Upper lobe of left lung (tissue), 6 donors: ENCODE results near the gene TIMM29. TPM values are rescaled to one million over a fixed set of nuclear protein-coding genes. Genes with fewer than 3 reads are reported as not detected.

ENCODE experiments used
- ATAC-seq, 2 donors: fragments of 200-7000 bp; cut with Tn5 transposase; one replicate each; pipeline ENCODE4 v1.9.1; 2022; ENCODE audit warnings: mild to moderate bottlenecking in 2 of 2, moderate library complexity in 2 of 2; ENCODE audit not compliant: low FRiP score in 2 of 2
- DNase-seq, 2 donors: peaks; one replicate each; pipeline ENCODE4 v3.0.0-alpha.2; 2019 to 2020
- H3K27ac ChIP-seq, 4 donors: fragments of 200-600 bp; sonication (generic); one replicate each; pipeline ENCODE4 v1.5.1; 2016 to 2019
- H3K27me3 ChIP-seq, 4 donors: fragments of 200-600 bp; sonication (generic); one replicate each; pipeline ENCODE4 v1.5.1; 2017 to 2019
- H3K36me3 ChIP-seq, 4 donors: fragments of 200-600 bp; sonication (generic); one replicate each; pipeline ENCODE4 v1.5.1; 2016 to 2019
- H3K4me1 ChIP-seq, 4 donors: fragments of 200-600 bp; sonication (generic); one replicate each; pipeline ENCODE4 v1.5.1; 2018 to 2019
- H3K4me3 ChIP-seq, 4 donors: fragments of 200-600 bp; sonication (generic); one replicate each; pipeline ENCODE4 v1.5.1; 2017 to 2019; ENCODE audit warnings: mild to moderate bottlenecking in 2 of 4, moderate library complexity in 1 of 4
- H3K9me3 ChIP-seq, 4 donors: fragments of 200-600 bp; sonication (generic); one replicate each; pipeline ENCODE4 v1.5.1; 2018 to 2019
- EP300 ChIP-seq, 4 donors: sonication (generic); formaldehyde crosslinking; IDR thresholded peaks; one replicate each; pipeline ENCODE4 v1.5.1; 2017; ENCODE audit warnings: antibody characterized with exemption in 4 of 4, control low read depth in 2 of 4
- POLR2A ChIP-seq, 4 donors: fragments of 450-650 bp; IDR thresholded peaks; one replicate each; pipeline ENCODE4 v1.5.1; 2016 to 2017; ENCODE audit warnings: antibody characterized with exemption in 4 of 4, mild to moderate bottlenecking in 2 of 4
- POLR2AphosphoS5 ChIP-seq, 2 donors: sonication (generic); formaldehyde crosslinking; IDR thresholded peaks; one replicate each; pipeline ENCODE4 v1.5.1; 2017; ENCODE audit warnings: antibody characterized with exemption in 2 of 2
- WGBS, 2 donors: methylation state at CpG; one replicate each; pipeline ENCODE4 v1.1.5; 2017 to 2018; 5-methylcytosine and 5-hydroxymethylcytosine counted together
- total RNA-seq, 6 donors: library from RNA; depleted of rRNA in 4 of 6; stranded (reverse); fragments of >200 nt in 4 of 6; gene quantifications; one replicate each; pipeline versions ENCODE4 v1.1.0 to v1.2.1, GENCODE V29; 2016 to 2021
- TF ChIP-seq, protein P1 (sequence below), 6 experiments: fragments of 450-650 bp in 4 of 6; fragments of 200-600 bp in 2 of 6; sonication (generic) in 2 of 6; IDR thresholded peaks; one replicate each; pipeline ENCODE4 v1.5.1; 2016 to 2019; ENCODE audit warnings: antibody characterized with exemption in 6 of 6
- donor health status: DM: no; HTN: no; CAD: no; lungs with moderate emphysema.
- donor health status: DM: no; HTN: yes; CAD: no; lungs with severe emphysema.

TIMM29 gene
- total RNA-seq, 6 donors from 2014 or later = 20.2 to 46.1 (median 32.7) TPM

DNA sequence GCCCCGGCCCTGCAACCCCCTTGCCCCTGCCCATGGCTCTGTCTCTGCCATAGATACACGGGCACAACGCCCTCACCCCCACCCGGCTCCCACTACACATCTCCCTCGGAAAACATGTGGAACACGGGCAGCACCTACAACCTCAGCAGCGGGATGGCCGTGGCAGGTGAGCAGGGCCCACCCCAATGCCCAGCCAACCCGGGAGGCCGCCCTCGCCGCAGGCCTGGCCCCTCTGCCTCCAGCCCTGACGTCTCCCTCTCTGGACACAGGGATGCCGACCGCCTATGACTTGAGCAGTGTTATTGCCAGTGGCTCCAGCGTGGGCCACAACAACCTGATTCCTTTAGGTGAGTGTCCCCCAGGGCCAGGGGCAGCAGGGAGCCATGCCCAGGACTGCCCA is 7.8 kb upstream of the TIMM29 start:
- Histone ChIP-seq H3K27ac (no peak overlapping the region), H3K36me3 (peaks cover 2 to 87% (median 57%) of the 10 kb centered on the region in 4 donors), H3K4me3 (no peak overlapping the region), H3K9me3 (no peaks in the 10 kb centered on the region), H3K4me1 (peaks cover 0 to 7% (median 0%) of the 10 kb centered on the region in 4 donors), H3K27me3 (no peaks in the 10 kb centered on the region)
- DNase-seq (peak in 1 of 2 donors; percentile 76), ATAC-seq (no peak)
- TF ChIP-seq EP300 (IDR thresholded peaks at IDR 0.05) = no peak
- TF ChIP-seq, protein P1, sequence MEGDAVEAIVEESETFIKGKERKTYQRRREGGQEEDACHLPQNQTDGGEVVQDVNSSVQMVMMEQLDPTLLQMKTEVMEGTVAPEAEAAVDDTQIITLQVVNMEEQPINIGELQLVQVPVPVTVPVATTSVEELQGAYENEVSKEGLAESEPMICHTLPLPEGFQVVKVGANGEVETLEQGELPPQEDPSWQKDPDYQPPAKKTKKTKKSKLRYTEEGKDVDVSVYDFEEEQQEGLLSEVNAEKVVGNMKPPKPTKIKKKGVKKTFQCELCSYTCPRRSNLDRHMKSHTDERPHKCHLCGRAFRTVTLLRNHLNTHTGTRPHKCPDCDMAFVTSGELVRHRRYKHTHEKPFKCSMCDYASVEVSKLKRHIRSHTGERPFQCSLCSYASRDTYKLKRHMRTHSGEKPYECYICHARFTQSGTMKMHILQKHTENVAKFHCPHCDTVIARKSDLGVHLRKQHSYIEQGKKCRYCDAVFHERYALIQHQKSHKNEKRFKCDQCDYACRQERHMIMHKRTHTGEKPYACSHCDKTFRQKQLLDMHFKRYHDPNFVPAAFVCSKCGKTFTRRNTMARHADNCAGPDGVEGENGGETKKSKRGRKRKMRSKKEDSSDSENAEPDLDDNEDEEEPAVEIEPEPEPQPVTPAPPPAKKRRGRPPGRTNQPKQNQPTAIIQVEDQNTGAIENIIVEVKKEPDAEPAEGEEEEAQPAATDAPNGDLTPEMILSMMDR (IDR thresholded peaks at IDR 0.05) = no peak
- no peak for TF ChIP-seq POLR2AphosphoS5 (IDR thresholded peaks at IDR 0.05)
- TF ChIP-seq POLR2A (IDR thresholded peaks at IDR 0.05) = no peak
- WGBS, 2 donors = 86 to 92% methylated on average over 6 to 16 of the region's 16 CpGs

DNA sequence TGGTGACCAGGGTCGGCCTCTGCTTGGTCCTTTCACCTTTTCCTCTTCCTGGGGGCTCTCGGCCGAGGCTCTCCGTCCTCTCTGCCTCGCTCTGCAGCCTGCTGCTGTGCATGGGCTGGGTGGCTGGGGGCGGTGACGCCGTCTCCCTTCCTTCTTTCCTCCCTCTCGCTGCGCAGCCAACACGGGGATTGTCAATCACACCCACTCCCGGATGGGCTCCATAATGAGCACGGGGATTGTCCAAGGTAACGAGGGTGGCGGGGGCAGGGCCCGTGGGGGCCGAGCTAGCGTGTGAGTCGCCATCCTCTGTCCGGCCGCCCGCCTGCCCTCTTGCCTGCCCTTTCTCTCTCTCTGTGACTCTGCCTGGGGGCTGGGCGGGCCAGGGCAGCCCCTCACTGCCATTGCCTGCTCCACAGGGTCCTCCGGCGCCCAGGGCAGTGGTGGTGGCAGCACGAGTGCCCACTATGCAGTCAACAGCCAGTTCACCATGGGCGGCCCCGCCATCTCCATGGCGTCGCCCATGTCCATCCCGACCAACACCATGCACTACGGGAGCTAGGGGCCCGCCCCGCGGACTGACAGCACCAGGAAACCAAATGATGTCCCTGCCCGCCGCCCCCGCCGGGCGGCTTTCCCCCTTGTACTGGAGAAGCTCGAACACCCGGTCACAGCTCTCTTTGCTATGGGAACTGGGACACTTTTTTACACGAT is 7.3 kb upstream of the TIMM29 start:
- TF ChIP-seq EP300 (IDR thresholded peaks at IDR 0.05) = no peak
- no peak for TF ChIP-seq POLR2AphosphoS5 (IDR thresholded peaks at IDR 0.05)
- TF ChIP-seq, protein P1 (IDR thresholded peaks at IDR 0.05) = no peak
- TF ChIP-seq POLR2A (IDR thresholded peaks at IDR 0.05) = no peak

DNA sequence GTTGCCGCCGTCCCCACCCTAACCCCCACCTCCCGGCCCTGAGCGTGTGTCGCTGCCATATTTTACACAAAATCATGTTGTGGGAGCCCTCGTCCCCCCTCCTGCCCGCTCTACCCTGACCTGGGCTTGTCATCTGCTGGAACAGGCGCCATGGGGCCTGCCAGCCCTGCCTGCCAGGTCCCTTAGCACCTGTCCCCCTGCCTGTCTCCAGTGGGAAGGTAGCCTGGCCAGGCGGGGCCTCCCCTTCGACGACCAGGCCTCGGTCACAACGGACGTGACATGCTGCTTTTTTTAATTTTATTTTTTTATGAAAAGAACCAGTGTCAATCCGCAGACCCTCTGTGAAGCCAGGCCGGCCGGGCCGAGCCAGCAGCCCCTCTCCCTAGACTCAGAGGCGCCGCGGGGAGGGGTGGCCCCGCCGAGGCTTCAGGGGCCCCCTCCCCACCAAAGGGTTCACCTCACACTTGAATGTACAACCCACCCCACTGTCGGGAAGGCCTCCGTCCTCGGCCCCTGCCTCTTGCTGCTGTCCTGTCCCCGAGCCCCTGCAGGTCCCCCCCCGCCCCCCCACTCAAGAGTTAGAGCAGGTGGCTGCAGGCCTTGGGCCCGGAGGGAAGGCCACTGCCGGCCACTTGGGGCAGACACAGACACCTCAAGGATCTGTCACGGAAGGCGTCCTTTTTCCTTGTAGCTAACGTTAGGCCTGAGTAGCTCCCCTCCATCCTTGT is 6.5 kb upstream of the TIMM29 start:
- Histone ChIP-seq H3K36me3 (peaks cover 2 to 75% (median 51%) of the 10 kb centered on the region in 4 donors), H3K4me1 (peaks cover 0 to 7% (median under 1%) of the 10 kb centered on the region in 4 donors), H3K4me3 (no peak overlapping the region), H3K27ac (no peak overlapping the region), H3K27me3 (no peaks in the 10 kb centered on the region), H3K9me3 (no peaks in the 10 kb centered on the region)
- ATAC-seq (no peak), DNase-seq (peak in 1 of 2 donors; percentile 72)
- TF ChIP-seq POLR2A (IDR thresholded peaks at IDR 0.05) = no peak
- WGBS, 2 donors = 82 to 87% methylated on average over 29 to 32 of the region's 33 CpGs

More for the DNA sequence above, 7.3 kb upstream of the TIMM29 start:
- H3K9me3 ChIP-seq = no peaks in the 10 kb centered on the region
- DNase-seq (peak in 1 of 2 donors; percentile 85), ATAC-seq (no peak)
- no peaks in the 10 kb centered on the region for H3K27me3 ChIP-seq
- H3K36me3 ChIP-seq = peaks cover 2 to 82% (median 54%) of the 10 kb centered on the region in 4 donors
- H3K4me3 ChIP-seq = no peak overlapping the region
- WGBS, 2 donors = 90 to 93% methylated on average over 21 to 32 of the region's 43 CpGs
- no peak overlapping the region for H3K27ac ChIP-seq
- peaks cover 0 to 7% (median 0%) of the 10 kb centered on the region in 4 donors for H3K4me1 ChIP-seq

DNA sequence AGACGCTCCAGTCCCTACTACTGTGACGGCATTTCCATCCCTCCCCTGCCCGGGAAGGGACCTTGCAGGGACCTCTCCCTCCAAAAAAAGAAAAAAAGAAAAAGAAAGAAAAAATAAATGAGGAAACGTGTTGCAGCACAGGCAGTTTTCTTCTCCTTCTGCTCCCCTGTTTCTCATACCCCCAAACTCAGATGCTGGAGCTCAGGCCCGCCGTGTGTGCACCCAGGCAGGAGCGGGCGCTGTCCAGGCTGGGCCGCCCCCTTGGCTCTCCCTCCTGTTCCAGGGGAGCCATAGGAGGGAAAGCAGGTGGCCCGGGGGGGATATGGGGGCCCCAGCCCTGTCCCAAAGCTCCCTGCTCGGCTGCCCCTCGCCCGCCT is 6.0 kb upstream of the TIMM29 start:
- Histone ChIP-seq H3K4me3 (no peak overlapping the region), H3K9me3 (no peaks in the 10 kb centered on the region), H3K27me3 (no peaks in the 10 kb centered on the region), H3K27ac (no peak overlapping the region), H3K4me1 (peaks cover 4 to 11% (median 6%) of the 10 kb centered on the region in 4 donors), H3K36me3 (peaks cover 2 to 75% (median 51%) of the 10 kb centered on the region in 4 donors)
- TF ChIP-seq, protein P1 (IDR thresholded peaks at IDR 0.05) = no peak
- TF ChIP-seq POLR2A (IDR thresholded peaks at IDR 0.05) = no peak
- TF ChIP-seq POLR2AphosphoS5 (IDR thresholded peaks at IDR 0.05) = no peak
- TF ChIP-seq EP300 (IDR thresholded peaks at IDR 0.05) = no peak
- ATAC-seq (no peak), DNase-seq (peak in 1 of 2 donors; percentile 69)
- 87 to 94% methylated on average over 13 of the region's 13 CpGs for WGBS, 2 donors
